ACHN (cell line): ENCODE data around the gene IL17F.

Experiments
- DNase-seq: peaks from one replicate; pipeline ENCODE4 v3.0.0-alpha.2; 2015
- in situ Hi-C: cut with HindIII; loops from 2 replicates; pipeline ENCODE4 v1.10.0; 2017; ENCODE audit warnings: low sequenced_read_pairs, low pct_ligation_motif_present, low pct_unique_long_range_greater_than_20kb

The IL17F gene

GRCh38 chr6:52254731-52255378, 10.6 kb upstream of the IL17F start:
- in situ Hi-C loops: no loop called here
- DNase-seq: no peak

GRCh38 chr6:52253494-52253893, 9.2 kb upstream of the IL17F start:
- in situ Hi-C loops: no loop called here
- DNase-seq: no peak

GRCh38 chr6:52251113-52251512, 6.8 kb upstream of the IL17F start:
- DNase-seq: no peak
- in situ Hi-C loops: no loop called here

- DNase-seq: no peak
- in situ Hi-C loops: no loop called here
Observed at GRCh38 chr6:52249078-52249477, 4.8 kb upstream of the IL17F start.

GRCh38 chr6:52245425-52245824, 1.1 kb upstream of the IL17F start:
- DNase-seq: no peak

GRCh38 chr6:52243282-52243893, 912 bp downstream of the IL17F start:
- in situ Hi-C loops: no loop called here
- DNase-seq: no peak

More at GRCh38 chr6:52245425-52245824, 1.1 kb upstream of the IL17F start:
- in situ Hi-C loops: no loop called here

GRCh38 chr6:52241819-52242218, 2.5 kb downstream of the IL17F start:
- in situ Hi-C loops: no loop called here
- DNase-seq: no peak

- peak; percentile 71 for DNase-seq
- in situ Hi-C loops: no loop called here
Observed at GRCh38 chr6:52233975-52234823, 10.1 kb downstream of the IL17F start.

- in situ Hi-C loops: no loop called here
- no peak for DNase-seq
Observed at GRCh38 chr6:52233005-52233404, 11.3 kb downstream of the IL17F start.

GRCh38 chr6:52231406-52232127, 12.7 kb downstream of the IL17F start:
- in situ Hi-C loops: no loop called here
- no peak for DNase-seq

- in situ Hi-C loops: no loop called here
- DNase-seq: no peak
Observed at GRCh38 chr6:52230685-52231084, 13.6 kb downstream of the IL17F start.

GRCh38 chr6:52227495-52227894, 16.8 kb downstream of the IL17F start:
- no peak for DNase-seq
- in situ Hi-C loops: no loop called here

GRCh38 chr6:52221302-52221701, 23.0 kb downstream of the IL17F start:
- DNase-seq: no peak

GRCh38 chr6:52217761-52218160, 26.5 kb downstream of the IL17F start:
- DNase-seq: no peak
- in situ Hi-C loops: no loop called here

More at GRCh38 chr6:52221302-52221701, 23.0 kb downstream of the IL17F start:
- in situ Hi-C loops: no loop called here

GRCh38 chr6:52216932-52217575, 27.2 kb downstream of the IL17F start:
- in situ Hi-C loops: no loop called here
- DNase-seq: no peak

- in situ Hi-C loops: no loop called here
- no peak for DNase-seq
Observed at GRCh38 chr6:52215787-52216186, 28.5 kb downstream of the IL17F start.

- no peak for DNase-seq
- in situ Hi-C loops: no loop called here
Observed at GRCh38 chr6:52213127-52213526, 31.2 kb downstream of the IL17F start.

GRCh38 chr6:52210227-52210626, 34.1 kb downstream of the IL17F start:
- no peak for DNase-seq
- in situ Hi-C loops: no loop called here
